ENCODE measurements around the gene DGKI.
"Not testable (repeated sequence)": the region's sequence is repeated elsewhere in the genome, so short reads cannot be mapped to it uniquely, and the experiment has no call there.

DGKI gene

GRCh38 chr7:137462074-137462715 lies 384.6 kb downstream of the DGKI start:
- no peak for DNase-seq (ENCODE audit: low read depth, low spot score)
- H3K27ac ChIP-seq: no peak overlapping the region

GRCh38 chr7:137458399-137458798 lies 388.4 kb downstream of the DGKI start:
- no peak for DNase-seq (ENCODE audit: low read depth, low spot score)
- no peak overlapping the region for H3K27ac ChIP-seq

GRCh38 chr7:137454767-137455166 lies 392.0 kb downstream of the DGKI start:
- DNase-seq (ENCODE audit: low read depth, low spot score): no peak
- no peak overlapping the region for H3K27ac ChIP-seq

- no peak overlapping the region for H3K27ac ChIP-seq
- DNase-seq (ENCODE audit: low read depth, low spot score): no peak
These were observed 392.5 kb downstream of the DGKI start for GRCh38 chr7:137454246-137454724.

GRCh38 chr7:137453356-137453755 lies 393.4 kb downstream of the DGKI start:
- DNase-seq (ENCODE audit: low read depth, low spot score): no peak

GRCh38 chr7:137449016-137449415 lies 397.8 kb downstream of the DGKI start:
- no peak for DNase-seq (ENCODE audit: low read depth, low spot score)
- H3K27ac ChIP-seq: no peak overlapping the region

More at GRCh38 chr7:137453356-137453755, 393.4 kb downstream of the DGKI start:
- H3K27ac ChIP-seq: no peak overlapping the region

- DNase-seq (ENCODE audit: low read depth, low spot score); H3K27ac ChIP-seq: not testable (repeated sequence)
These were observed 398.2 kb downstream of the DGKI start for GRCh38 chr7:137448572-137448971.

- H3K27ac ChIP-seq: no peak overlapping the region
- DNase-seq (ENCODE audit: low read depth, low spot score): no peak
These were observed 400.7 kb downstream of the DGKI start for GRCh38 chr7:137446025-137446424.

GRCh38 chr7:137445268-137445667 lies 401.5 kb downstream of the DGKI start:
- H3K27ac ChIP-seq: no peak overlapping the region

GRCh38 chr7:137443616-137444015 lies 403.2 kb downstream of the DGKI start:
- no peak for DNase-seq (ENCODE audit: low read depth, low spot score)

More at GRCh38 chr7:137445268-137445667, 401.5 kb downstream of the DGKI start:
- DNase-seq (ENCODE audit: low read depth, low spot score): no peak

GRCh38 chr7:137441451-137441850 lies 405.3 kb downstream of the DGKI start:
- no peak for DNase-seq (ENCODE audit: low read depth, low spot score)
- no peak overlapping the region for H3K27ac ChIP-seq

More at GRCh38 chr7:137443616-137444015, 403.2 kb downstream of the DGKI start:
- no peak overlapping the region for H3K27ac ChIP-seq

GRCh38 chr7:137439829-137440825 lies 406.6 kb downstream of the DGKI start:
- H3K27ac ChIP-seq: no peak overlapping the region
- no peak for DNase-seq (ENCODE audit: low read depth, low spot score)

GRCh38 chr7:137434946-137435345 lies 411.8 kb downstream of the DGKI start:
- H3K27ac ChIP-seq: no peak overlapping the region
- no peak for DNase-seq (ENCODE audit: low read depth, low spot score)

- no peak overlapping the region for H3K27ac ChIP-seq
- DNase-seq (ENCODE audit: low read depth, low spot score): no peak
These were observed 412.2 kb downstream of the DGKI start for GRCh38 chr7:137434530-137434929.

GRCh38 chr7:137423321-137423720 lies 423.5 kb downstream of the DGKI start:
- H3K27ac ChIP-seq: no peak overlapping the region
- no peak for DNase-seq (ENCODE audit: low read depth, low spot score)

- no peak for DNase-seq (ENCODE audit: low read depth, low spot score)
- no peak overlapping the region for H3K27ac ChIP-seq
These were observed 425.4 kb downstream of the DGKI start for GRCh38 chr7:137421366-137421765.

GRCh38 chr7:137418841-137419240 lies 427.9 kb downstream of the DGKI start:
- no peak overlapping the region for H3K27ac ChIP-seq
- DNase-seq (ENCODE audit: low read depth, low spot score): no peak

GRCh38 chr7:137417464-137417863 lies 429.3 kb downstream of the DGKI start:
- no peak overlapping the region for H3K27ac ChIP-seq
- DNase-seq (ENCODE audit: low read depth, low spot score): no peak

- no peak overlapping the region for H3K27ac ChIP-seq
- DNase-seq (ENCODE audit: low read depth, low spot score): no peak
These were observed 432.9 kb downstream of the DGKI start for GRCh38 chr7:137413901-137414300.

GRCh38 chr7:137411446-137411845 lies 435.3 kb downstream of the DGKI start:
- no peak for DNase-seq (ENCODE audit: low read depth, low spot score)
- no peak overlapping the region for H3K27ac ChIP-seq

- H3K27ac ChIP-seq: no peak overlapping the region
These were observed 438.6 kb downstream of the DGKI start for GRCh38 chr7:137408126-137408525.

More at GRCh38 chr7:137408126-137408525, 438.6 kb downstream of the DGKI start:
- no peak for DNase-seq (ENCODE audit: low read depth, low spot score)
